Gastroesophageal sphincter (tissue), 3 donors: ENCODE data around the gene ZNF580.

Experiments used
- CTCF ChIP-seq, 4 experiments: fragments of 200-600 bp in 2 of 4; fragments of 450-650 bp in 2 of 4; sonication (generic) in 1 of 4; IDR thresholded peaks; one replicate each; pipeline ENCODE4 v1.5.1; 2017 to 2019; ENCODE audit warnings: antibody characterized with exemption in 4 of 4, mild to moderate bottlenecking in 2 of 4, moderate library complexity in 2 of 4
- POLR2A ChIP-seq, 2 donors: fragments of 450-650 bp; IDR thresholded peaks; one replicate each; pipeline ENCODE4 v1.6.1; 2017; ENCODE audit warnings: antibody characterized with exemption in 2 of 2, mild to moderate bottlenecking in 2 of 2, moderate library complexity in 1 of 2

GRCh38 chr19:55616395-55616875, 24.4 kb upstream of the ZNF580 start:
- TF ChIP-seq CTCF (IDR thresholded peaks at IDR 0.05): no peak
- no peak for TF ChIP-seq POLR2A (IDR thresholded peaks at IDR 0.05)
